Naive thymus-derived CD4-positive, alpha-beta T cell (primary cell): Measurements from ENCODE around the gene ATAD2B. TPM values are rescaled to one million over a fixed set of nuclear protein-coding genes. Genes with fewer than 3 reads are reported as not detected.

Experiments
- ATAC-seq: fragments of 150-1000 bp; cut with Tn5 transposase; 2 replicates; pipeline ENCODE4 v1.10.0; 2021; ENCODE audit warnings: mild to moderate bottlenecking, moderate library complexity
- CTCF ChIA-PET: fragments of 350-600 bp; sonication (Branson Sonifier 250); formaldehyde crosslinking; loops from one replicate; lab custom pipeline; 2021; ENCODE audit warnings: antibody characterized with exemption; lab: Charles Lee
- POLR2A ChIA-PET: fragments of 350-600 bp; sonication (Branson Sonifier 250); formaldehyde crosslinking; loops from one replicate; lab custom pipeline; 2021; ENCODE audit warnings: antibody characterized with exemption, inconsistent platforms; lab: Charles Lee
- DNase-seq, 9 donors: peaks; one replicate each; pipeline versions ENCODE4 v3.0.0 to v3.0.0-alpha.2; 2020 to 2022; ENCODE audit warnings: mixed read lengths in 1 of 9
- H3K27ac ChIP-seq: one replicate; pipeline ENCODE4 v1.7.0; 2013; ENCODE audit warnings: mild to moderate bottlenecking, low read depth, low read length, moderate library complexity
- H3K27me3 ChIP-seq, 2 donors: one replicate each; pipeline ENCODE4 v1.7.0; 2013; ENCODE audit warnings: low read length in 2 of 2, mild to moderate bottlenecking in 2 of 2, moderate library complexity in 2 of 2; ENCODE audit not compliant: control insufficient read depth in 2 of 2, insufficient read depth in 2 of 2
- H3K36me3 ChIP-seq, 3 experiments: 1 replicate in 2 of 3; 2 replicates in 1 of 3; pipeline ENCODE4 v1.7.0; 2013; ENCODE audit warnings: low read length in 3 of 3, mild to moderate bottlenecking in 3 of 3, moderate library complexity in 1 of 3; ENCODE audit not compliant: insufficient read depth in 3 of 3, control insufficient read depth in 2 of 3
- H3K4me1 ChIP-seq, 2 donors: one replicate each; pipeline ENCODE4 v1.7.0; 2013; ENCODE audit warnings: low read length in 2 of 2, mild to moderate bottlenecking in 2 of 2, moderate library complexity in 1 of 2; ENCODE audit not compliant: control insufficient read depth in 2 of 2, insufficient read depth in 2 of 2
- H3K4me3 ChIP-seq: 2 replicates; pipeline ENCODE4 v1.7.0; 2013; ENCODE audit warnings: mild to moderate bottlenecking, low read length
- H3K9me3 ChIP-seq, 3 experiments: 1 replicate in 2 of 3; 2 replicates in 1 of 3; pipeline ENCODE4 v1.7.0; 2013; ENCODE audit warnings: low read length in 3 of 3; ENCODE audit not compliant: control insufficient read depth in 2 of 3
- H3K27ac Mint-ChIP-seq, 9 donors: one replicate each; pipeline ENCODE4 v1.8.0; 2020 to 2022; ENCODE audit warnings: mixed read lengths in 9 of 9, mild to moderate bottlenecking in 8 of 9, moderate library complexity in 5 of 9, inconsistent platforms in 2 of 9
- H3K27me3 Mint-ChIP-seq, 5 donors: one replicate each; pipeline ENCODE4 v1.8.0; 2021 to 2022; ENCODE audit warnings: mixed read lengths in 5 of 5, mild to moderate bottlenecking in 1 of 5
- H3K36me3 Mint-ChIP-seq, 5 donors: one replicate each; pipeline ENCODE4 v1.8.0; 2020 to 2022; ENCODE audit warnings: mixed read lengths in 5 of 5, mild to moderate bottlenecking in 3 of 5, inconsistent platforms in 1 of 5
- H3K4me1 Mint-ChIP-seq, 7 donors: one replicate each; pipeline ENCODE4 v1.8.0; 2020 to 2022; ENCODE audit warnings: mixed read lengths in 7 of 7, mild to moderate bottlenecking in 3 of 7, inconsistent platforms in 1 of 7
- H3K4me3 Mint-ChIP-seq, 10 donors: one replicate each; pipeline ENCODE4 v1.8.0; 2020 to 2022; ENCODE audit warnings: mild to moderate bottlenecking in 10 of 10, mixed read lengths in 10 of 10, moderate library complexity in 6 of 10, inconsistent platforms in 2 of 10
- H3K9me3 Mint-ChIP-seq, 11 donors: one replicate each; pipeline ENCODE4 v1.8.0; 2020 to 2022; ENCODE audit warnings: mixed read lengths in 11 of 11, mild to moderate bottlenecking in 4 of 11, inconsistent platforms in 1 of 11, moderate library complexity in 1 of 11
- intact Hi-C, 2 donors: fragments of 100-400 bp; cut with micrococcal nuclease; formaldehyde crosslinking; loops; one replicate each; pipeline ENCODE4 v1.15.1; 2023
- polyA plus RNA-seq, 2 donors: library from polyadenylated mRNA; unstranded; fragments of 300-500 nt; fragmentation: Illumina TruSeq; gene quantifications; one replicate each; pipeline ENCODE4 v1.2.3, GENCODE V29; 2021
- total RNA-seq, 6 experiments: library from RNA in 5 of 6; stranded (reverse) in 5 of 6; gene quantifications; 1 replicate in 5 of 6; 2 replicates in 1 of 6; pipeline ENCODE4 v1.2.3 and lab custom pipeline; 2021 to 2026

ATAD2B gene
- total and polyA plus RNA-seq, 7 experiments from 2014 or later: 10.2 to 55.8 (median 38.0) TPM

- ATAC-seq (peak; percentile 96), DNase-seq (peak; percentile 59 to 85 (median 79))
- Mint-ChIP-seq H3K4me3 (peak within 1 kb of the TSS; percentile 85 to 97 (median 92)), H3K27ac (peak within 1 kb of the TSS; percentile 85 to 94 (median 86)), H3K9me3 (peaks cover 0 to 1% (median 0%) of the 10 kb centered on the region in 11 donors), H3K27me3 (peaks cover 0 to 16% (median 7%) of the 10 kb centered on the region in 5 donors), H3K4me1 (peaks cover 23 to 40% (median 34%) of the 10 kb centered on the region in 7 donors), H3K36me3 (peaks cover 0 to 11% (median 0%) of the 10 kb centered on the region in 5 donors)
- H3K4me3 ChIP-seq: peak within 1 kb of the TSS; percentile 94
- peak within 1 kb of the TSS; percentile 76 for H3K27ac ChIP-seq
- H3K4me1 ChIP-seq: peaks cover 6 to 14% of the 10 kb centered on the region in 2 donors
- ChIA-PET CTCF (interaction anchor here (3.0 kb wide), 1 partner anchor 14 kb away, joined by 24 read pairs; the partner anchor contains the start of gene ATAD2B), POLR2A (interaction anchor here (0.6 to 10.3 kb wide), 6 partner anchors 13 to 853 kb away, joined by 3 to 137 read pairs (median 4); partner anchors contain the start of genes ATAD2B, CENPO, PTRHD1 and SF3B6)
- no peaks in the 10 kb centered on the region for H3K9me3 ChIP-seq
- H3K27me3 ChIP-seq: no peaks in the 10 kb centered on the region
- intact Hi-C loops: loop anchor here (1.0 to 2.0 kb wide), 4 partner anchors 13 to 1733 kb away; partner anchors contain the start of genes ATAD2B (in 2 of the 2), SF3B6 (in 2 of the 2), WDCP (in 2 of the 2) and DTNB (in 1 of the 2)
- H3K36me3 ChIP-seq: no peaks in the 10 kb centered on the region
Observed at GRCh38 chr2:23939987-23940717, 13.2 kb upstream of the ATAD2B start, which contains the start of gene UBXN2A. TSS of gene UBXN2A (plus strand) at chr2:23940463. CDS start at chr2:23958315, 17,852 bp downstream.

- Histone ChIP-seq H3K27ac (no peak overlapping the region), H3K9me3 (no peaks in the 10 kb centered on the region), H3K36me3 (no peaks in the 10 kb centered on the region), H3K4me1 (peaks cover 1 to 2% of the 10 kb centered on the region in 2 donors), H3K27me3 (no peaks in the 10 kb centered on the region), H3K4me3 (no peak overlapping the region)
- no peak overlapping the region for H3K27ac Mint-ChIP-seq
- peaks cover 0 to 1% (median 0%) of the 10 kb centered on the region in 11 donors for H3K9me3 Mint-ChIP-seq
- H3K4me1 Mint-ChIP-seq: peaks cover 5 to 10% (median 8%) of the 10 kb centered on the region in 7 donors
- intact Hi-C loops: no loop called here
- CTCF ChIA-PET: no interaction called here
- peaks cover 0 to 3% (median 0%) of the 10 kb centered on the region in 5 donors for H3K36me3 Mint-ChIP-seq
- H3K4me3 Mint-ChIP-seq: no peak overlapping the region
- H3K27me3 Mint-ChIP-seq: peaks cover 0 to 14% (median 4%) of the 10 kb centered on the region in 5 donors
- ATAC-seq: no peak
- POLR2A ChIA-PET: no interaction called here
- no peak for DNase-seq
Observed at GRCh38 chr2:23934259-23934658, 7.3 kb upstream of the ATAD2B start.

GRCh38 chr2:23926290-23926749 is 603 bp downstream of the ATAD2B start:
- Histone ChIP-seq H3K9me3 (no peaks in the 10 kb centered on the region), H3K27me3 (no peaks in the 10 kb centered on the region), H3K36me3 (peaks cover 0 to 8% (median 0%) of the 10 kb centered on the region in 3 experiments), H3K4me1 (peaks cover 24 to 31% of the 10 kb centered on the region in 2 donors), H3K27ac (peak overlapping the region; percentile 97), H3K4me3 (peak overlapping the region; percentile 94)
- no peak for ATAC-seq
- Mint-ChIP-seq H3K27ac (peak overlapping the region; percentile 95 to 100 (median 99)), H3K9me3 (no peaks in the 10 kb centered on the region), H3K4me3 (peak overlapping the region; percentile 95 to 99 (median 98)), H3K36me3 (peaks cover 0 to 7% (median 3%) of the 10 kb centered on the region in 5 donors), H3K27me3 (peaks cover 0 to 4% (median 0%) of the 10 kb centered on the region in 5 donors), H3K4me1 (peaks cover 34 to 64% (median 52%) of the 10 kb centered on the region in 7 donors)
- peak in 2 of 9 donors; percentile 10 to 67 for DNase-seq
- ChIA-PET CTCF (interaction anchor here (0.5 to 3.8 kb wide), 11 partner anchors 13 to 196 kb away, joined by 3 to 24 read pairs (median 4); partner anchors contain the start of genes SF3B6, UBXN2A and WDCP), POLR2A (interaction anchor here (0.6 to 6.9 kb wide), 21 partner anchors 14 to 1289 kb away, joined by 3 to 137 read pairs (median 5); partner anchors contain the start of genes FKBP1B, SF3B6, TP53I3 and UBXN2A)
- intact Hi-C loops: loop anchor here (1.0 to 10.0 kb wide), 13 partner anchors 8 to 1046 kb away; partner anchors contain the start of genes NCOA1 (in 2 of the 2), ITSN2 (in 1 of the 2), KLHL29 (in 1 of the 2) and TP53I3 (in 1 of the 2)

- Histone ChIP-seq H3K4me3 (peak overlapping the region; percentile 94), H3K27ac (peak overlapping the region; percentile 97), H3K36me3 (peaks cover 0 to 8% (median 0%) of the 10 kb centered on the region in 3 experiments), H3K27me3 (no peaks in the 10 kb centered on the region), H3K4me1 (peaks cover 24 to 31% of the 10 kb centered on the region in 2 donors), H3K9me3 (no peaks in the 10 kb centered on the region)
- Mint-ChIP-seq H3K27me3 (peaks cover 0 to 4% (median 0%) of the 10 kb centered on the region in 5 donors), H3K9me3 (no peaks in the 10 kb centered on the region), H3K27ac (peak overlapping the region; percentile 95 to 100 (median 99)), H3K4me1 (peaks cover 35 to 67% (median 54%) of the 10 kb centered on the region in 7 donors), H3K36me3 (peaks cover 0 to 7% (median 3%) of the 10 kb centered on the region in 5 donors), H3K4me3 (peak overlapping the region; percentile 95 to 99 (median 98))
- ATAC-seq (peak; percentile 50), DNase-seq (peak in 8 of 9 donors; percentile 36 to 78 (median 74))
- ChIA-PET POLR2A (interaction anchor here (0.6 to 6.9 kb wide), 15 partner anchors 14 to 159 kb away, joined by 3 to 137 read pairs (median 8); partner anchors contain the start of genes FKBP1B, SF3B6, TP53I3 and UBXN2A), CTCF (interaction anchor here (0.5 to 3.8 kb wide), 7 partner anchors 14 to 197 kb away, joined by 3 to 24 read pairs (median 6); partner anchors contain the start of genes SF3B6 and UBXN2A)
- intact Hi-C loops: loop anchor here (1.0 to 10.0 kb wide), 13 partner anchors 7 to 1047 kb away; partner anchors contain the start of genes NCOA1 (in 2 of the 2), ITSN2 (in 1 of the 2), KLHL29 (in 1 of the 2) and TP53I3 (in 1 of the 2)
Observed at GRCh38 chr2:23925702-23926289, 1.1 kb downstream of the ATAD2B start.

GRCh38 chr2:23924589-23925359 is 2.1 kb downstream of the ATAD2B start:
- DNase-seq: no peak
- intact Hi-C loops: loop anchor here (5.0 to 10.0 kb wide), 3 partner anchors 50 to 568 kb away; partner anchors contain the start of genes KLHL29 (in 1 of the 2) and NCOA1 (in 1 of the 2)
- no peaks in the 10 kb centered on the region for H3K27me3 ChIP-seq
- peaks cover 0 to 4% (median 0%) of the 10 kb centered on the region in 5 donors for H3K27me3 Mint-ChIP-seq
- no peak for ATAC-seq
- H3K9me3 ChIP-seq: no peaks in the 10 kb centered on the region
- H3K27ac Mint-ChIP-seq: peak overlapping the region in 7 of 9 donors; percentile 95 to 99 (median 98)
- H3K4me1 Mint-ChIP-seq: peaks cover 44 to 77% (median 62%) of the 10 kb centered on the region in 7 donors
- peaks cover 0 to 5% (median 0%) of the 10 kb centered on the region in 5 donors for H3K36me3 Mint-ChIP-seq
- no peaks in the 10 kb centered on the region for H3K9me3 Mint-ChIP-seq
- CTCF ChIA-PET: interaction anchor here (0.6 to 3.8 kb wide), 4 partner anchors 15 to 160 kb away, joined by 3 to 24 read pairs (median 5); partner anchors contain the start of gene UBXN2A
- peaks cover 24 to 31% of the 10 kb centered on the region in 2 donors for H3K4me1 ChIP-seq
- POLR2A ChIA-PET: interaction anchor here (0.6 to 6.9 kb wide), 7 partner anchors 15 to 152 kb away, joined by 3 to 137 read pairs (median 4); partner anchors contain the start of genes SF3B6, UBXN2A and WDCP
- peaks cover 0 to 8% (median 0%) of the 10 kb centered on the region in 3 experiments for H3K36me3 ChIP-seq
- peak overlapping the region; percentile 95 to 99 (median 98) for H3K4me3 Mint-ChIP-seq
- peak overlapping the region; percentile 94 for H3K4me3 ChIP-seq
- H3K27ac ChIP-seq: peak overlapping the region; percentile 97
